Neural cell (in vitro differentiated cells): ENCODE results near the gene RASSF8.

ENCODE experiments used
- EP300 ChIP-seq: fragments of 450-650 bp; conservative IDR thresholded peaks from 2 replicates; pipeline ENCODE4 v1.6.1; 2014; ENCODE audit warnings: antibody characterized with exemption, mild to moderate bottlenecking, moderate library complexity; ENCODE audit not compliant: poor library complexity, severe bottlenecking
- POLR2AphosphoS5 ChIP-seq: IDR thresholded peaks from 2 replicates; pipeline ENCODE4 v1.6.1; 2012
- SMC3 ChIP-seq: fragments of 450-650 bp; conservative IDR thresholded peaks from 2 replicates; pipeline ENCODE4 v1.6.1; 2014; ENCODE audit warnings: antibody characterized with exemption, mild to moderate bottlenecking, moderate library complexity; ENCODE audit not compliant: poor library complexity
- TF ChIP-seq, protein P1 (sequence below): fragments of 450-650 bp; IDR thresholded peaks from 2 replicates; pipeline ENCODE4 v1.5.1; 2014; ENCODE audit warnings: antibody characterized with exemption, mild to moderate bottlenecking, moderate library complexity; ENCODE audit not compliant: poor library complexity, severe bottlenecking

DNA sequence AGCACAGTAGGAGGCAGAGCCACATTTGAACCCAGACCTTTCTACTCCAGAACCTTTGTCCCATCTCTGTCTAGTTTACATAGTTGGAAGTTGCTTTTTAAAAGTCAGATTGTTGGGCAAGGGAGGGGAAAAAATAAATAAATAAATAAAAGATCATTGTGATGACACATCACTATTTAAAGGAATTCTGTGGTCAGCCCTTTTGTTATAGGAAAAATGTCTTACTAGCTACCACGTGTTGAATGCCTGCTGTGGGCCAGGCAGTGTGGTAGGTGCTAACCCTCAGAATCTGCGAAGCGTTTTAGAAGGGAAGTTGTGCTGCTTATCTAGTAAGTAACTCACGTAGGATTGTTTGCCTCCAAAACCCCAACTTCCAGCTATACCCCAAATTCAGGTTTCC is 104.1 kb downstream of the RASSF8 start:
- TF ChIP-seq, protein P1, sequence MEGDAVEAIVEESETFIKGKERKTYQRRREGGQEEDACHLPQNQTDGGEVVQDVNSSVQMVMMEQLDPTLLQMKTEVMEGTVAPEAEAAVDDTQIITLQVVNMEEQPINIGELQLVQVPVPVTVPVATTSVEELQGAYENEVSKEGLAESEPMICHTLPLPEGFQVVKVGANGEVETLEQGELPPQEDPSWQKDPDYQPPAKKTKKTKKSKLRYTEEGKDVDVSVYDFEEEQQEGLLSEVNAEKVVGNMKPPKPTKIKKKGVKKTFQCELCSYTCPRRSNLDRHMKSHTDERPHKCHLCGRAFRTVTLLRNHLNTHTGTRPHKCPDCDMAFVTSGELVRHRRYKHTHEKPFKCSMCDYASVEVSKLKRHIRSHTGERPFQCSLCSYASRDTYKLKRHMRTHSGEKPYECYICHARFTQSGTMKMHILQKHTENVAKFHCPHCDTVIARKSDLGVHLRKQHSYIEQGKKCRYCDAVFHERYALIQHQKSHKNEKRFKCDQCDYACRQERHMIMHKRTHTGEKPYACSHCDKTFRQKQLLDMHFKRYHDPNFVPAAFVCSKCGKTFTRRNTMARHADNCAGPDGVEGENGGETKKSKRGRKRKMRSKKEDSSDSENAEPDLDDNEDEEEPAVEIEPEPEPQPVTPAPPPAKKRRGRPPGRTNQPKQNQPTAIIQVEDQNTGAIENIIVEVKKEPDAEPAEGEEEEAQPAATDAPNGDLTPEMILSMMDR: no peak
- TF ChIP-seq SMC3 (no peak), EP300 (no peak), POLR2AphosphoS5 (no peak)
